Measurements from ENCODE around the gene TRAPPC10.

DNA sequence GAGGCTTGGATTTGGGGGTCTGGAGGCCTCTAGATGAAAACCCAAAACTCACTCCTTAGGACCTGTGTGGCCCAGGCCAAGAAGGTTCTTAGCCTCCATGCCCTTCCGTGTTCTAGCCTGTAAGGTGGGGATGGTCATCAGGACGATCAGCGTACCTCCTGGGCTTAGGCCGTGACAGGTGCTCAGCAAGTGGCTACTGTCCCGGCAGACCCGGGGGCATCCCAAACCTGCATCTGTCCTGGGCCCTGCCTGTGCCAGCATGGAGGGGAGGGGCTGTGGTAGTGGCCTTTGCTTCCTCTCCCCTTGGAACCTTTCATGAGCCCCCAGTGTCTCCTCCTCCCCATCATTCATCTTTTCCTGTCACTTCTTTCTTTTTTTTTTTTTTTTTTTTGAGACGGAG is 22.7 kb upstream of the TRAPPC10 start:
- TF ChIP-seq CTCF (conservative IDR thresholded peaks at IDR 0.05 in 1 of 2, IDR thresholded peaks at IDR 0.05 in 1 of 2; ENCODE audit: low read depth in 1 of 2, low read length in 2 of 2) (no peak), EZH2 (IDR thresholded peaks at IDR 0.05; ENCODE audit: low read length, missing control alignments) (no peak)

Measured in fibroblast of lung (primary cell).